Measurements from ENCODE around the gene CLIC4. TPM values are rescaled to one million over a fixed set of nuclear protein-coding genes. Genes with fewer than 3 reads are reported as not detected.
"Not testable (repeated sequence)": the region's sequence is repeated elsewhere in the genome, so short reads cannot be mapped to it uniquely, and the experiment has no call there.

Gene CLIC4
- total RNA-seq, result 100 to 1,000 TPM in 1 of 3 donors, 10 to 100 TPM in 2; 33.0 to 176 (median 52.4) TPM
- long read RNA-seq, donor 1, full-length matches to known transcripts, result 151 of 165 reads
- long read RNA-seq, donor 1, partial matches to known transcripts, result 3 of 165 reads
- long read RNA-seq, donor 1, other reads (novel, unspliced or antisense), result 11 of 165 reads
- long read RNA-seq, donor 2, full-length matches to known transcripts, result 5 of 8 reads
- long read RNA-seq, donor 2, partial matches to known transcripts, result 0 of 8 reads
- long read RNA-seq, donor 2, other reads (novel, unspliced or antisense), result 3 of 8 reads

- peaks cover 21% of the 10 kb centered on the region for H3K4me1 ChIP-seq (ENCODE audit: low read depth)
- ATAC-seq (peak; percentile 92), DNase-seq (peak; percentile 100)
- no peaks in the 10 kb centered on the region for H3K36me3 ChIP-seq (ENCODE audit: low read depth)
- no peak for TF ChIP-seq CTCF (IDR thresholded peaks at IDR 0.05)
- H3K9me3 ChIP-seq, result no peaks in the 10 kb centered on the region
- H3K4me3 ChIP-seq, result peak within 1 kb of the TSS; percentile 54
- intact Hi-C loops (cut with DNase I, micrococcal nuclease), result no loop called here
Measured at GRCh38 chr1:24744911-24745710, at the start of gene CLIC4. CLIC4 (plus strand) TSS chr1:24745447; CDS start chr1:24745554, 107 bp downstream.

- H3K4me1 ChIP-seq (ENCODE audit: low read depth), result no peaks in the 10 kb centered on the region
- no peaks in the 10 kb centered on the region for H3K36me3 ChIP-seq (ENCODE audit: low read depth)
- no peak for TF ChIP-seq CTCF (IDR thresholded peaks at IDR 0.05)
- ATAC-seq, result no peak
- no peaks in the 10 kb centered on the region for H3K9me3 ChIP-seq
- intact Hi-C loops (cut with DNase I, micrococcal nuclease), result no loop called here
- DNase-seq, result peak in 2 of 3 donors; percentile 8 to 20
- no peak overlapping the region for H3K4me3 ChIP-seq
Measured at GRCh38 chr1:24696041-24696755, 49.0 kb upstream of the CLIC4 start.

GRCh38 chr1:24696756-24697330, 48.4 kb upstream of the CLIC4 start:
- H3K9me3 ChIP-seq, result no peaks in the 10 kb centered on the region
- no peak for TF ChIP-seq CTCF (IDR thresholded peaks at IDR 0.05)
- H3K36me3 ChIP-seq (ENCODE audit: low read depth), result no peaks in the 10 kb centered on the region
- no peak overlapping the region for H3K4me3 ChIP-seq
- no peaks in the 10 kb centered on the region for H3K4me1 ChIP-seq (ENCODE audit: low read depth)
- ATAC-seq (no peak), DNase-seq (peak in 1 of 3 donors; percentile 10)
- intact Hi-C loops (cut with DNase I, micrococcal nuclease), result no loop called here

- H3K36me3 ChIP-seq (ENCODE audit: low read depth); H3K4me1 ChIP-seq (ENCODE audit: low read depth); H3K4me3 ChIP-seq; DNase-seq; intact Hi-C loops (cut with DNase I, micrococcal nuclease); H3K9me3 ChIP-seq; ATAC-seq: not testable (repeated sequence)
Measured at GRCh38 chr1:24697453-24698001, 47.7 kb upstream of the CLIC4 start.

DNA sequence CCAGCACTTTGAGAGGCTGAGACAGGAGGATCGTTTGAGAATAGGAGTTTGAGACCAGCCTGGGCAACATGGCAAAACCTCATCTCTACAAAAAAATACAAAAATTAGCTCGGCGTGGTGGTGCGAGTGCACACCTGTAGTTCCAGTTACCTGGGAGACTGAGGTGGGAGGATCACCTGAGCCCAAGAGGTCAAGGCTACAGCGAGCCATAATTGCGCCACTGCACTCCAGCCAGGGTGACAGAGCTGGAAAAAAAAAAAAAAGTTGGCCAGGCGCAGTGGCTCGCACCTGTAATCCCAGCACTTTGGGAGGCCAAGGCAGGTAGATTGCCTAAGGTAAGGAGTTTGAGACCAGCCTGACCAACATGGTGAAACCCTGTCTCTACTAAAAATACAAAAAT, 46.9 kb upstream of the CLIC4 start:
- H3K9me3 ChIP-seq; H3K36me3 ChIP-seq (ENCODE audit: low read depth); DNase-seq; intact Hi-C loops (cut with DNase I, micrococcal nuclease); H3K4me3 ChIP-seq; H3K4me1 ChIP-seq (ENCODE audit: low read depth); ATAC-seq: not testable (repeated sequence)

- ATAC-seq (no peak), DNase-seq (no peak)
- TF ChIP-seq CTCF (IDR thresholded peaks at IDR 0.05), result no peak
- Histone ChIP-seq H3K9me3 (no peaks in the 10 kb centered on the region), H3K4me3 (no peak overlapping the region), H3K36me3 (ENCODE audit: low read depth) (no peaks in the 10 kb centered on the region), H3K4me1 (ENCODE audit: low read depth) (no peaks in the 10 kb centered on the region)
- intact Hi-C loops (cut with DNase I, micrococcal nuclease), result no loop called here
Measured at GRCh38 chr1:24699628-24700027, 45.6 kb upstream of the CLIC4 start.
